MM.1S (cell line): ENCODE data around the gene PAOX.

Experiments
- DNase-seq: peaks from one replicate; pipeline ENCODE4 v3.0.0-alpha.2; 2015
- H2AFZ ChIP-seq: fragments of 300-600 bp; sonication (generic); 2 replicates; pipeline ENCODE4 v1.6.0; 2016; ENCODE audit warnings: antibody characterized with exemption, low read length
- H3F3A ChIP-seq: fragments of 300-600 bp; sonication (generic); 2 replicates; pipeline ENCODE4 v1.6.1; 2016; ENCODE audit warnings: mild to moderate bottlenecking, antibody characterized with exemption, low read length, moderate library complexity, mixed read lengths; ENCODE audit not compliant: insufficient read depth
- H3K27ac ChIP-seq: fragments of 300-600 bp; sonication (generic); 2 replicates; pipeline ENCODE4 v1.5.1; 2016; ENCODE audit warnings: mild to moderate bottlenecking, low read length
- H3K27me3 ChIP-seq: fragments of 300-600 bp; sonication (generic); replicated peaks from 2 replicates; pipeline ENCODE4 v1.6.0; 2016; ENCODE audit warnings: low read length; ENCODE audit not compliant: insufficient read depth
- H3K36me3 ChIP-seq: fragments of 300-600 bp; sonication (generic); replicated peaks from 2 replicates; pipeline ENCODE4 v1.6.1; 2016; ENCODE audit warnings: mild to moderate bottlenecking, low read length, mixed read lengths; ENCODE audit not compliant: insufficient read depth
- H3K4me1 ChIP-seq: fragments of 300-600 bp; sonication (generic); 2 replicates; pipeline ENCODE4 v1.6.1; 2016; ENCODE audit warnings: low read length, mixed read lengths
- H3K4me2 ChIP-seq: fragments of 300-600 bp; sonication (generic); 2 replicates; pipeline ENCODE4 v1.6.0; 2016; ENCODE audit warnings: low read depth, low read length
- H3K4me3 ChIP-seq: fragments of 300-600 bp; sonication (generic); 2 replicates; pipeline ENCODE4 v1.5.1; 2016; ENCODE audit warnings: low read length, mixed read lengths
- H3K79me2 ChIP-seq: fragments of 300-600 bp; sonication (generic); 2 replicates; pipeline ENCODE4 v1.6.1; 2016; ENCODE audit warnings: mixed run types, low read length, mixed read lengths
- H3K9ac ChIP-seq: fragments of 300-600 bp; sonication (generic); 2 replicates; pipeline ENCODE4 v1.6.1; 2016; ENCODE audit warnings: low read length, mixed read lengths
- H3K9me2 ChIP-seq: fragments of 300-600 bp; sonication (generic); replicated peaks from 2 replicates; pipeline ENCODE4 v1.6.1; 2016; ENCODE audit warnings: mild to moderate bottlenecking, low read length, mixed read lengths; ENCODE audit not compliant: insufficient read depth
- H3K9me3 ChIP-seq: fragments of 300-600 bp; sonication (generic); replicated peaks from 2 replicates; pipeline ENCODE4 v1.6.1; 2016; ENCODE audit warnings: mild to moderate bottlenecking, low read length, mixed read lengths; ENCODE audit not compliant: insufficient read depth
- H4K20me1 ChIP-seq: fragments of 300-600 bp; sonication (generic); 2 replicates; pipeline ENCODE4 v1.6.1; 2016; ENCODE audit warnings: mild to moderate bottlenecking, low read length, moderate library complexity, mixed read lengths; ENCODE audit not compliant: insufficient read depth
- CTCF ChIP-seq: fragments of 300-600 bp; sonication (generic); IDR thresholded peaks from 2 replicates; pipeline ENCODE4 v1.5.1; 2016; ENCODE audit warnings: antibody characterized with exemption, low read length, mixed read lengths
- EZH2 ChIP-seq: fragments of 300-600 bp; sonication (generic); optimal IDR thresholded peaks from 2 replicates; pipeline ENCODE3; 2017; ENCODE audit warnings: low read depth, mild to moderate bottlenecking, antibody characterized with exemption, low read length, mixed read lengths
- EZH2phosphoT487 ChIP-seq: fragments of 300-600 bp; sonication (generic); IDR thresholded peaks from 2 replicates; pipeline ENCODE4 v1.6.1; 2018; ENCODE audit warnings: antibody characterized with exemption, low read length

PAOX gene

DNA sequence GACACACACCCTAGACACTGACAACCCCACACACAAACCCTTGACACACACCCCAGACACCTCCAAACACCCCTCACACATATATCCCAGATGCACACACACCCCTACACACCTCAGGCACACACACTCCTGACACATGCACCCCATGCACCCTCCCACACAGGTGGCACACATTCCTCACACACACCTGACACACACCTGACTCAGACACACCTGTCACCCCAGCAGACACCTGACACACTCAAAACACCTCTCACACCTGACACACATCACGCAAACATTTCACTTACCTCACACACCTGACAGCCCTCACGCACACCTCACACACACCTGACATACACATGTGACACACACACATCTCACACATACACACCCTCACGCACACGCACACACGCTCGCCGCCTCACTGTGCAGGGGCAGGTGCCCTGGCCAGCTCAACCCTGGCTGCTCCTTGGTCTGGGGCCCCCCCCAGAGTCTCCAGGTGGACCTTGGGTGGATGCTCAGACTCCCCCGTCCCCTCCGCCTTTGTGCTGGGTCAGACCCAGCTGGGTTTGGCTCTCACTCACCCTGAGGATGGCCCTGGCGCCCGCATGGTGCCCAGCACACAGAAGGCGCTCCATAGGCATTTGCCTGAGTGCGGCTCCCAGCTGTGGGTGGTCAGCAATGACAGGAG, 39.2 kb upstream of the PAOX start:
- Histone ChIP-seq H3K79me2 (no peaks in the 10 kb centered on the region), H3K36me3 (no peaks in the 10 kb centered on the region), H3K9me3 (no peaks in the 10 kb centered on the region), H3K9me2 (no peaks in the 10 kb centered on the region), H3K27ac (no peak overlapping the region), H3K4me1 (no peaks in the 10 kb centered on the region), H4K20me1 (no peaks in the 10 kb centered on the region), H3F3A (no peaks in the 10 kb centered on the region), H3K9ac (no peak overlapping the region), H2AFZ (no peak overlapping the region), H3K4me3 (no peak overlapping the region), H3K4me2 (no peak overlapping the region), H3K27me3 (peaks cover 56% of the 10 kb centered on the region)
- TF ChIP-seq EZH2 (no peak), CTCF (no peak), EZH2phosphoT487 (no peak)
- DNase-seq, result no peak

DNA sequence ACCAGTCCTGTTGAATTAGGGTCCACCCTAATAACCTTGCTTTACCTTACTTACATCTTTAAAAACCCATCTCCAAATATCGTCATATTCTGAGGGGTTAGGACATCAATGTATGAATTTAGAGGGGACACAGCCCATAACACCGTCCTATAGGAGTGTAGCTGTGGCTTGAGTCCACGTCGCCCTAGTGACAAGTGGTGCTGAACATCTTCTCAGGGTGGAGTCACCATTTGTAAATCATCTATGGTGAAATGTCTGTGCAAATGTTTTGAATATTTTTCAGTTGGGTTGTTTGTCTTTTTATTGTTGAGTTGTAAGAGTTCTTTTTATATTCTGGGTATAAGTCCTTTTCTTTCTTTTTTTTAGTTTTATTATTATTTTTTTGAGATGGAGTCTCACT, 37.1 kb upstream of the PAOX start:
- Histone ChIP-seq H3K4me2 (no peak overlapping the region), H3K9me3 (no peaks in the 10 kb centered on the region), H3K27me3 (peaks cover 61% of the 10 kb centered on the region)

GRCh38 chr10:133342942-133343341, 36.1 kb upstream of the PAOX start:
- H4K20me1 ChIP-seq, result no peaks in the 10 kb centered on the region
- no peaks in the 10 kb centered on the region for H3K36me3 ChIP-seq
- no peak for TF ChIP-seq CTCF
- TF ChIP-seq EZH2phosphoT487, result no peak
- no peak for TF ChIP-seq EZH2
- no peaks in the 10 kb centered on the region for H3F3A ChIP-seq
- no peak overlapping the region for H3K4me3 ChIP-seq
- DNase-seq, result no peak
- H3K9me2 ChIP-seq, result no peaks in the 10 kb centered on the region
- H3K27ac ChIP-seq, result no peak overlapping the region
- H3K9me3 ChIP-seq, result no peaks in the 10 kb centered on the region
- H3K27me3 ChIP-seq, result peaks cover 61% of the 10 kb centered on the region
- no peaks in the 10 kb centered on the region for H3K79me2 ChIP-seq
- H3K9ac ChIP-seq, result no peak overlapping the region
- H2AFZ ChIP-seq, result no peak overlapping the region
- H3K4me2 ChIP-seq, result no peak overlapping the region
- no peaks in the 10 kb centered on the region for H3K4me1 ChIP-seq

More for the DNA sequence above, 37.1 kb upstream of the PAOX start:
- Histone ChIP-seq H3K4me3 (no peak overlapping the region), H4K20me1 (no peaks in the 10 kb centered on the region), H3K79me2 (no peaks in the 10 kb centered on the region), H3K4me1 (no peaks in the 10 kb centered on the region), H2AFZ (no peak overlapping the region), H3F3A (no peaks in the 10 kb centered on the region), H3K36me3 (no peaks in the 10 kb centered on the region), H3K9ac (no peak overlapping the region), H3K27ac (no peak overlapping the region), H3K9me2 (no peaks in the 10 kb centered on the region)
- no peak for TF ChIP-seq EZH2phosphoT487
- TF ChIP-seq EZH2, result no peak
- TF ChIP-seq CTCF, result no peak
- DNase-seq, result no peak
